HG03039 (cell line): ENCODE results near the gene IL9.
"Not testable (repeated sequence)": the region's sequence is repeated elsewhere in the genome, so short reads cannot be mapped to it uniquely, and the experiment has no call there.

Source experiments
- ATAC-seq: cut with Tn5 transposase; IDR thresholded peaks from one replicate; pipeline ENCODE4 v1.9.1; 2021; ENCODE audit warnings: mild to moderate bottlenecking, moderate library complexity; ENCODE audit not compliant: unreplicated experiment

IL9 gene

GRCh38 chr5:135871268-135871915 lies 24.2 kb downstream of the IL9 start:
- ATAC-seq, result no peak

GRCh38 chr5:135869935-135870334 lies 25.7 kb downstream of the IL9 start:
- ATAC-seq, result no peak

GRCh38 chr5:135869276-135869675 lies 26.4 kb downstream of the IL9 start:
- ATAC-seq, result no peak

GRCh38 chr5:135868681-135869080 lies 27.0 kb downstream of the IL9 start:
- ATAC-seq, result no peak

- no peak for ATAC-seq
These were observed 28.0 kb downstream of the IL9 start for GRCh38 chr5:135867599-135867998.

GRCh38 chr5:135866016-135866415 lies 29.6 kb downstream of the IL9 start:
- ATAC-seq, result no peak

- ATAC-seq, result no peak
These were observed 30.9 kb downstream of the IL9 start for GRCh38 chr5:135864503-135865435.

- no peak for ATAC-seq
These were observed 32.9 kb downstream of the IL9 start for GRCh38 chr5:135862744-135863143.

- ATAC-seq, result no peak
These were observed 33.6 kb downstream of the IL9 start for GRCh38 chr5:135862086-135862485.

GRCh38 chr5:135861641-135862040 lies 34.0 kb downstream of the IL9 start:
- ATAC-seq, result no peak

- no peak for ATAC-seq
These were observed 36.0 kb downstream of the IL9 start for GRCh38 chr5:135859641-135860040.

- ATAC-seq, result not testable (repeated sequence)
These were observed 36.5 kb downstream of the IL9 start for GRCh38 chr5:135859186-135859585.

- ATAC-seq, result no peak
These were observed 37.9 kb downstream of the IL9 start for GRCh38 chr5:135857630-135858311.

- no peak for ATAC-seq
These were observed 43.5 kb downstream of the IL9 start for GRCh38 chr5:135851915-135852845.

GRCh38 chr5:135851186-135851914 lies 44.3 kb downstream of the IL9 start:
- no peak for ATAC-seq

GRCh38 chr5:135850671-135851070 lies 45.0 kb downstream of the IL9 start:
- no peak for ATAC-seq

GRCh38 chr5:135850231-135850630 lies 45.4 kb downstream of the IL9 start:
- no peak for ATAC-seq

- no peak for ATAC-seq
These were observed 47.7 kb downstream of the IL9 start for GRCh38 chr5:135847976-135848375.

GRCh38 chr5:135846311-135846710 lies 49.3 kb downstream of the IL9 start:
- ATAC-seq, result no peak
